GM23248 (cell line): Measurements from ENCODE around the gene SLC28A3.

Source experiments
- EZH2 ChIP-seq: fragments of 200-600 bp; sonication (generic); IDR thresholded peaks from 2 replicates; pipeline ENCODE4 v1.6.1; 2018; ENCODE audit warnings: antibody characterized with exemption, mild to moderate bottlenecking; ENCODE audit not compliant: insufficient read depth, poor library complexity, severe bottlenecking
- EZH2phosphoT487 ChIP-seq: fragments of 200-600 bp; sonication (generic); IDR thresholded peaks from 2 replicates; pipeline ENCODE4 v1.6.1; 2018; ENCODE audit warnings: antibody characterized with exemption, moderate library complexity, mild to moderate bottlenecking, low read depth; ENCODE audit not compliant: insufficient read depth

DNA sequence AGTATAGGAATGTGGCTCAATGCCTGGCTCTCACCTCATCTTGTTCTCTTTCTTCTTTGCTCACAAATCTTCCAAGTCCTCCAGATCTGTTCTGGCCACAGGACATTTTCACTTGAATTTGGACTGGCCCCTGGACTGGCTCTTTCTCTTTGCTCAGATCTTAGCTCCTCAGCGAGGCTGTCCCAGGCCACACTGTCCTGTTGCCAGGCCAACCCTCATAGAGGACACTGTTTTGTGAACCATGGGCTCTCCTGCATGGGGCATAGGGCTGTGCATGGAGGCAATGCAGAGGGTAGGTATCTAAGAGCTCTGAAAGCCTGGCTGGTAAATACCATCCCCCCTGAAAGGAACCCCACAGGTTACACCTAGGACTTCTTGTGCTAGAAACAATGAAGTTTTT lies 13.5 kb upstream of the SLC28A3 start:
- no peak for TF ChIP-seq EZH2phosphoT487
- no peak for TF ChIP-seq EZH2
